ENCODE measurements around the gene SLC27A2.

Gene SLC27A2

GRCh38 chr15:50244959-50245624 lies 63.1 kb downstream of the SLC27A2 start:
- no peak overlapping the region for H3K4me3 ChIP-seq
- H3K9ac ChIP-seq (ENCODE audit: insufficient read length): no peak overlapping the region
- no peak for DNase-seq (ENCODE audit: low read depth, low spot score)
- no peak overlapping the region for H3K27ac ChIP-seq
- H3K36me3 ChIP-seq (ENCODE audit: insufficient read depth, low read length): no peaks in the 10 kb centered on the region
- TF ChIP-seq EZH2 (IDR thresholded peaks at IDR 0.05) (no peak), POLR2AphosphoS5 (IDR thresholded peaks at IDR 0.05; ENCODE audit: borderline replicate concordance, low read depth, low read length) (no peak), FOXP2 (optimal IDR thresholded peaks at IDR 0.05; ENCODE audit: control extremely low read depth, extremely low read length, insufficient read depth) (no peak)
- no peaks in the 10 kb centered on the region for H3K9me3 ChIP-seq (ENCODE audit: low read depth, low read length)

DNA sequence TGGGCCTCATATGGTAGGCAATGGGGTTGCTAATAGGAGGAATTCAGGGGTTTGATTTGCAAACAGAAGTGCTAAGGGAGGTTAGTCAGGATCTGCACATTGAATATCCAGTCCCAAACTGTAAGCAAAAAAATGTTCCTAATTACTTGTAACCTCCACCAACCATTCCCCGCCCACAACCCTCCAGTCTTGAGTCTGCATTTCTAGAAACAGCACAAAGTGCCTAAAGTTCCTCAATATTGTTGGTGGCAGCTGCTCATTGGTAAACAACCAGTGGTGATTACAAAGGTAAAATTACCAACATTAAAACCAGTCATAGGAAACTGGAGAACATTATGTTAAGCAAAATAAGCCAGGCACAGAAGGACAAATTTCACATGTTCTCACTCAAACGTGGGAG lies 64.6 kb downstream of the SLC27A2 start:
- H3K4me3 ChIP-seq: no peak overlapping the region
- DNase-seq (ENCODE audit: low read depth, low spot score): no peak
- H3K36me3 ChIP-seq (ENCODE audit: insufficient read depth, low read length): no peaks in the 10 kb centered on the region
- H3K9me3 ChIP-seq (ENCODE audit: low read depth, low read length): no peaks in the 10 kb centered on the region
- TF ChIP-seq POLR2AphosphoS5 (IDR thresholded peaks at IDR 0.05; ENCODE audit: borderline replicate concordance, low read depth, low read length): no peak
- TF ChIP-seq EZH2 (IDR thresholded peaks at IDR 0.05): no peak
- no peak for TF ChIP-seq FOXP2 (optimal IDR thresholded peaks at IDR 0.05; ENCODE audit: control extremely low read depth, extremely low read length, insufficient read depth)
- H3K9ac ChIP-seq (ENCODE audit: insufficient read length): no peak overlapping the region
- no peak overlapping the region for H3K27ac ChIP-seq

GRCh38 chr15:50247819-50248655 lies 66.0 kb downstream of the SLC27A2 start:
- Histone ChIP-seq H3K9me3 (ENCODE audit: low read depth, low read length) (no peaks in the 10 kb centered on the region), H3K27ac (no peak overlapping the region), H3K9ac (ENCODE audit: insufficient read length) (no peak overlapping the region), H3K36me3 (ENCODE audit: insufficient read depth, low read length) (no peaks in the 10 kb centered on the region), H3K4me3 (no peak overlapping the region)
- TF ChIP-seq FOXP2 (optimal IDR thresholded peaks at IDR 0.05; ENCODE audit: control extremely low read depth, extremely low read length, insufficient read depth): no peak
- no peak for TF ChIP-seq POLR2AphosphoS5 (IDR thresholded peaks at IDR 0.05; ENCODE audit: borderline replicate concordance, low read depth, low read length)
- no peak for TF ChIP-seq EZH2 (IDR thresholded peaks at IDR 0.05)
- no peak for DNase-seq (ENCODE audit: low read depth, low spot score)

DNA sequence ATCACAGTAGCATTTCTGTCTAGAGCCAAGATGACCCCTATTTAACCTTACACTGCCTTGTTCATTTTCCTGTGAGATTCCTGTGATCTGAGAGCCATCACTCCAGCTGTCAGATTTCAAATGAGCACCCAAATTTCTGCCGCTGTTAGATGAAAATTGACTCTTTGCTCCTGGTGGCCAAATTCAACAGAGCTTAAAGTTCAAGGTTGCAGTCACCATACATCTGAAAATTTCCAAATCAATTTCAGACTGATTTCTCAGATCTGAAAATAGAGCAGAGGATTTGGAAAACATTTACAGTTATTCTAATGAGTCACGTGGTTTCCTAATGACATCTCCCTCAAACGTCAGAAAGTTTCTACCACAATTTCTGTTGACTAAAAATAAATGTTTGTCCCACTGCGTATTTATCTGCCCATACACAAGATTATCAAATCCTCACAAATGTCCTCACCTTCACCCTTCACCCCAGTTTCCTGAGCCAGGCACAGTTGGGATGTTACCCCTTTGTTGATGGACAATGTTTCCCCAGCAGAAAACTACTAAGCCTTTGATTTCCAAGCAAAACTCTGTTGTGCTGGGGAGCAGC lies 67.1 kb downstream of the SLC27A2 start:
- no peaks in the 10 kb centered on the region for H3K9me3 ChIP-seq (ENCODE audit: low read depth, low read length)
- no peak for TF ChIP-seq EZH2 (IDR thresholded peaks at IDR 0.05)
- no peak for TF ChIP-seq FOXP2 (optimal IDR thresholded peaks at IDR 0.05; ENCODE audit: control extremely low read depth, extremely low read length, insufficient read depth)
- no peak for TF ChIP-seq POLR2AphosphoS5 (IDR thresholded peaks at IDR 0.05; ENCODE audit: borderline replicate concordance, low read depth, low read length)
- no peak for DNase-seq (ENCODE audit: low read depth, low spot score)
- H3K27ac ChIP-seq: no peak overlapping the region
- no peak overlapping the region for H3K4me3 ChIP-seq
- H3K36me3 ChIP-seq (ENCODE audit: insufficient read depth, low read length): no peaks in the 10 kb centered on the region
- no peak overlapping the region for H3K9ac ChIP-seq (ENCODE audit: insufficient read length)

DNA sequence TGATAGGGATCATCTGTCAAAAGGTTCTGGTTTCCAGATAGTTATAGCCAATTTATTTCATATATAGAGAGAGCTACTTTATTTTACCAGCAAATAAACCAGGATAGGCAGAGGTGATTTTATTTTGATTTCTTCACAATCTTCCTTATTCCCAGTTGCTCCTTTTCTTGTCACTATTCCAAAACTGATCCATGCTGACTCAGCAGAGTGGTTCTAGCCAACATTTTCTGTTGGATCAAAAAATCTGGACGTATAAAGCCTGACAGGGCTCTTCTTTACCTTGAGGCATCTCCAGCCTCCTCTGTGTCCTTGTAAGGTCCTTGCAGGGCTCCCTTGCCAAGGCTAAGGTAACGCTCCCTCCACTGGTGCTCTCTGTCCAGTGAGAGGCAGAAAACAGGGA lies 67.7 kb downstream of the SLC27A2 start:
- TF ChIP-seq EZH2 (IDR thresholded peaks at IDR 0.05): no peak
- TF ChIP-seq POLR2AphosphoS5 (IDR thresholded peaks at IDR 0.05; ENCODE audit: borderline replicate concordance, low read depth, low read length): no peak
- no peak for TF ChIP-seq FOXP2 (optimal IDR thresholded peaks at IDR 0.05; ENCODE audit: control extremely low read depth, extremely low read length, insufficient read depth)
- H3K9me3 ChIP-seq (ENCODE audit: low read depth, low read length): no peaks in the 10 kb centered on the region
- no peak for DNase-seq (ENCODE audit: low read depth, low spot score)
- H3K36me3 ChIP-seq (ENCODE audit: insufficient read depth, low read length): no peaks in the 10 kb centered on the region
- H3K27ac ChIP-seq: no peak overlapping the region
- no peak overlapping the region for H3K4me3 ChIP-seq
- no peak overlapping the region for H3K9ac ChIP-seq (ENCODE audit: insufficient read length)

DNA sequence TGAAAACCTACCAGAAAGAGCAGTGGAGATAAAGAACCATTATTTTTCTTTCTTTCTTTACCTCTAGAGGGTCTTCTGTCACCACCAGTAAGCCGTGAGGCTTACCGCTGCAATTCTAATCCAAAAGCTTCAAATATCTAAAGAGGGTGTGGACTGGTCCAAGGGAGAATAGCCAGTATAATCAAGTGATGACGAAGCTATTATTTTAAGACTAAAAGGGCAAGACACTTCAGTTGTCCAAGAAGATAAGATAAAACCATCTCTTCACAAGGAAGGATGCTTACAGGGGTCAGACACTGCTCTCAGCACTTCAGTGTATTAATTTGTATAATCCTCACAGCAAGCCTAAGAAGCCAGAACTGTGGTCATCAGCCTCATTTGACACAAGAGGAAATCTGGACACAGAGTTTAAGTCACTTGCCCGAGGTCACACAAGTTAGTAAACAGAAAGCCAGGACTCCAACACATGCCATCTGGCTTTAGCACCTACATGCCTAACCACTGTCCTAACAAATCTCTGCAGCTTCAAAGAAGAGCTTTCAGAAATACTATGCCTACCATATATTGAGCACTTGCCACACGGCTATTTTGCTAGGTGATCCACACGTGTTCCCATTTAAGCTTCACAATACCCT lies 68.9 kb downstream of the SLC27A2 start:
- Histone ChIP-seq H3K4me3 (no peak overlapping the region), H3K36me3 (ENCODE audit: insufficient read depth, low read length) (no peaks in the 10 kb centered on the region), H3K27ac (no peak overlapping the region), H3K9me3 (ENCODE audit: low read depth, low read length) (no peaks in the 10 kb centered on the region), H3K9ac (ENCODE audit: insufficient read length) (no peak overlapping the region)
- DNase-seq (ENCODE audit: low read depth, low spot score): no peak
- TF ChIP-seq POLR2AphosphoS5 (IDR thresholded peaks at IDR 0.05; ENCODE audit: borderline replicate concordance, low read depth, low read length): no peak

- TF ChIP-seq EZH2 (IDR thresholded peaks at IDR 0.05) (no peak), POLR2AphosphoS5 (IDR thresholded peaks at IDR 0.05; ENCODE audit: borderline replicate concordance, low read depth, low read length) (no peak), FOXP2 (optimal IDR thresholded peaks at IDR 0.05; ENCODE audit: control extremely low read depth, extremely low read length, insufficient read depth) (no peak)
- Histone ChIP-seq H3K27ac (no peak overlapping the region), H3K36me3 (ENCODE audit: insufficient read depth, low read length) (no peaks in the 10 kb centered on the region), H3K4me3 (no peak overlapping the region), H3K9ac (ENCODE audit: insufficient read length) (no peak overlapping the region), H3K9me3 (ENCODE audit: low read depth, low read length) (no peaks in the 10 kb centered on the region)
- DNase-seq (ENCODE audit: low read depth, low spot score): no peak
Measured at GRCh38 chr15:50251638-50252182, 69.7 kb downstream of the SLC27A2 start.

DNA sequence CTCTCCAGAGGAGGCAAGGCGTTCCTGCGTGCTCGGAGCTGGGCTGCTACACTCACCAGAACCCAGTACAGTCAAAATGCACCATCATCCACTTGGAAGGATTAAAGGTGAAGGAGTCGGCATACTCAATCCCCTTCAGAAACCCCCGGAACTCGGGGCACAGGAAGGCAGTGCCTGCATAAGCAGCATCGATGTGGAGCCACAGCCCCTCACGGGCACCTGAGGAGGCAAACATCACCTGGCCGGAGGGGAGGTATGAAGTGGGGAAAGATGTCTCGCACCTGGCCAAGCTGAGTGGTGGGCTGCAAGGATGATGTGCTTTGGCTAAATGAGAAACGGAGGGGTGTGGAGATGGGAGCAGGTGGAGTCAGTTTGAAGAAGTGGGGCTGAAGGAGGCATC lies 70.6 kb downstream of the SLC27A2 start:
- H3K4me3 ChIP-seq: no peak overlapping the region
- DNase-seq (ENCODE audit: low read depth, low spot score): no peak
- no peak overlapping the region for H3K9ac ChIP-seq (ENCODE audit: insufficient read length)
- TF ChIP-seq POLR2AphosphoS5 (IDR thresholded peaks at IDR 0.05; ENCODE audit: borderline replicate concordance, low read depth, low read length) (no peak), EZH2 (IDR thresholded peaks at IDR 0.05) (no peak)
- H3K36me3 ChIP-seq (ENCODE audit: insufficient read depth, low read length): no peaks in the 10 kb centered on the region
- H3K27ac ChIP-seq: no peak overlapping the region
- no peaks in the 10 kb centered on the region for H3K9me3 ChIP-seq (ENCODE audit: low read depth, low read length)
